AG20443 (cell line): ENCODE measurements around the gene TCN2.
"Not testable (repeated sequence)": the region's sequence is repeated elsewhere in the genome, so short reads cannot be mapped to it uniquely, and the experiment has no call there.

Source experiments
- DNase-seq: peaks from one replicate; pipeline ENCODE4 v3.0.0; 2012; ENCODE audit warnings: low spot score, mixed read lengths

Gene TCN2

GRCh38 chr22:30578481-30578880 lies 28.5 kb upstream of the TCN2 start:
- no peak for DNase-seq

- no peak for DNase-seq
Measured at GRCh38 chr22:30580896-30581295, 26.1 kb upstream of the TCN2 start.

GRCh38 chr22:30582051-30582450 lies 24.9 kb upstream of the TCN2 start:
- no peak for DNase-seq

GRCh38 chr22:30582788-30583545 lies 24.0 kb upstream of the TCN2 start:
- no peak for DNase-seq

GRCh38 chr22:30584441-30584840 lies 22.5 kb upstream of the TCN2 start:
- DNase-seq, result no peak

GRCh38 chr22:30586414-30586813 lies 20.6 kb upstream of the TCN2 start:
- no peak for DNase-seq

GRCh38 chr22:30591191-30591587 lies 15.8 kb upstream of the TCN2 start:
- peak; percentile 33 for DNase-seq

GRCh38 chr22:30591588-30592359 lies 15.2 kb upstream of the TCN2 start, which contains the start of gene PES1:
PES1 (minus strand) TSS chr22:30591910; CDS start chr22:30591833, 77 bp downstream.
- DNase-seq, result peak; percentile 99

GRCh38 chr22:30592360-30592713 lies 14.6 kb upstream of the TCN2 start:
- DNase-seq, result not testable (repeated sequence)

GRCh38 chr22:30596199-30596598 lies 10.8 kb upstream of the TCN2 start:
- no peak for DNase-seq

- no peak for DNase-seq
Measured at GRCh38 chr22:30596886-30597285, 10.1 kb upstream of the TCN2 start.

- no peak for DNase-seq
Measured at GRCh38 chr22:30598986-30599385, 8.0 kb upstream of the TCN2 start.

- DNase-seq, result no peak
Measured at GRCh38 chr22:30600921-30601320, 6.1 kb upstream of the TCN2 start.

GRCh38 chr22:30601464-30601863 lies 5.5 kb upstream of the TCN2 start:
- no peak for DNase-seq

- DNase-seq, result no peak
Measured at GRCh38 chr22:30602049-30602448, 4.9 kb upstream of the TCN2 start.

- DNase-seq, result no peak
Measured at GRCh38 chr22:30603801-30604200, 3.2 kb upstream of the TCN2 start.

GRCh38 chr22:30604723-30605122 lies 2.3 kb upstream of the TCN2 start:
- no peak for DNase-seq

- DNase-seq, result peak; percentile 71
Measured at GRCh38 chr22:30605449-30606110, 1.4 kb upstream of the TCN2 start.

GRCh38 chr22:30607300-30607930 lies 441 bp downstream of the TCN2 start:
- no peak for DNase-seq

GRCh38 chr22:30607939-30608338 lies 965 bp downstream of the TCN2 start:
- no peak for DNase-seq

- peak; percentile 92 for DNase-seq
Measured at GRCh38 chr22:30609260-30610185, 2.5 kb downstream of the TCN2 start.
